Suprapubic skin (tissue), 4 donors: ENCODE measurements around the gene SLC35G2. TPM values are rescaled to one million over a fixed set of nuclear protein-coding genes. Genes with fewer than 3 reads are reported as not detected.

Experiments
- DNase-seq, 2 donors: peaks; one replicate each; pipeline ENCODE4 v3.0.0-alpha.2; 2019; ENCODE audit warnings: low spot score in 2 of 2
- H3K27ac ChIP-seq: fragments of 200-600 bp; sonication (generic); one replicate; pipeline ENCODE4 v1.5.1; 2019
- H3K27me3 ChIP-seq: fragments of 200-600 bp; sonication (generic); one replicate; pipeline ENCODE4 v1.5.1; 2019
- H3K36me3 ChIP-seq: fragments of 200-600 bp; sonication (generic); one replicate; pipeline ENCODE4 v1.5.1; 2019
- H3K4me1 ChIP-seq: fragments of 200-600 bp; sonication (generic); one replicate; pipeline ENCODE4 v1.5.1; 2019
- H3K4me3 ChIP-seq: fragments of 200-600 bp; sonication (generic); one replicate; pipeline ENCODE4 v1.5.1; 2019; ENCODE audit warnings: mild to moderate bottlenecking
- H3K9me3 ChIP-seq: fragments of 200-600 bp; sonication (generic); one replicate; pipeline ENCODE4 v1.5.1; 2019
- EP300 ChIP-seq: sonication (generic); formaldehyde crosslinking; IDR thresholded peaks from one replicate; pipeline ENCODE4 v1.6.1; 2017; ENCODE audit warnings: antibody characterized with exemption
- POLR2A ChIP-seq, 2 donors: fragments of 450-650 bp; IDR thresholded peaks; one replicate each; pipeline ENCODE4 v1.6.1; 2017; ENCODE audit warnings: antibody characterized with exemption in 2 of 2, mild to moderate bottlenecking in 2 of 2, moderate library complexity in 2 of 2
- POLR2AphosphoS5 ChIP-seq, 3 donors: sonication (generic); formaldehyde crosslinking; IDR thresholded peaks; one replicate each; pipeline ENCODE4 v1.6.1; 2017; ENCODE audit warnings: antibody characterized with exemption in 3 of 3
- WGBS: methylation state at CpG from one replicate; pipeline ENCODE4 v1.1.5; 2018; 5-methylcytosine and 5-hydroxymethylcytosine counted together
- total RNA-seq, 4 donors: library from RNA; depleted of rRNA; stranded (reverse); fragments of >200 nt; gene quantifications; one replicate each; pipeline ENCODE4 v1.1.0, GENCODE V29; 2016
- TF ChIP-seq, protein P1 (sequence below), 2 donors: fragments of 200-600 bp in 1 of 2; fragments of 450-650 bp in 1 of 2; sonication (generic) in 1 of 2; IDR thresholded peaks; one replicate each; pipeline ENCODE4 v1.5.1; 2016 to 2019; ENCODE audit warnings: antibody characterized with exemption in 2 of 2, mild to moderate bottlenecking in 1 of 2, moderate library complexity in 1 of 2

The SLC35G2 gene
- total RNA-seq, 4 donors from 2014 or later = 0.98 to 3.7 (median 1.1) TPM

- Histone ChIP-seq H3K27ac (no peak overlapping the region), H3K27me3 (no peaks in the 10 kb centered on the region), H3K4me1 (peaks cover 12% of the 10 kb centered on the region), H3K9me3 (no peaks in the 10 kb centered on the region), H3K4me3 (no peak overlapping the region), H3K36me3 (peaks cover 1% of the 10 kb centered on the region)
- DNase-seq = no peak
- 95% methylated on average over 2 of the region's 2 CpGs for WGBS
- TF ChIP-seq, protein P1, sequence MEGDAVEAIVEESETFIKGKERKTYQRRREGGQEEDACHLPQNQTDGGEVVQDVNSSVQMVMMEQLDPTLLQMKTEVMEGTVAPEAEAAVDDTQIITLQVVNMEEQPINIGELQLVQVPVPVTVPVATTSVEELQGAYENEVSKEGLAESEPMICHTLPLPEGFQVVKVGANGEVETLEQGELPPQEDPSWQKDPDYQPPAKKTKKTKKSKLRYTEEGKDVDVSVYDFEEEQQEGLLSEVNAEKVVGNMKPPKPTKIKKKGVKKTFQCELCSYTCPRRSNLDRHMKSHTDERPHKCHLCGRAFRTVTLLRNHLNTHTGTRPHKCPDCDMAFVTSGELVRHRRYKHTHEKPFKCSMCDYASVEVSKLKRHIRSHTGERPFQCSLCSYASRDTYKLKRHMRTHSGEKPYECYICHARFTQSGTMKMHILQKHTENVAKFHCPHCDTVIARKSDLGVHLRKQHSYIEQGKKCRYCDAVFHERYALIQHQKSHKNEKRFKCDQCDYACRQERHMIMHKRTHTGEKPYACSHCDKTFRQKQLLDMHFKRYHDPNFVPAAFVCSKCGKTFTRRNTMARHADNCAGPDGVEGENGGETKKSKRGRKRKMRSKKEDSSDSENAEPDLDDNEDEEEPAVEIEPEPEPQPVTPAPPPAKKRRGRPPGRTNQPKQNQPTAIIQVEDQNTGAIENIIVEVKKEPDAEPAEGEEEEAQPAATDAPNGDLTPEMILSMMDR (IDR thresholded peaks at IDR 0.05) = no peak
Measured at GRCh38 chr3:136840252-136840651, 21.3 kb downstream of the SLC35G2 start.

DNA sequence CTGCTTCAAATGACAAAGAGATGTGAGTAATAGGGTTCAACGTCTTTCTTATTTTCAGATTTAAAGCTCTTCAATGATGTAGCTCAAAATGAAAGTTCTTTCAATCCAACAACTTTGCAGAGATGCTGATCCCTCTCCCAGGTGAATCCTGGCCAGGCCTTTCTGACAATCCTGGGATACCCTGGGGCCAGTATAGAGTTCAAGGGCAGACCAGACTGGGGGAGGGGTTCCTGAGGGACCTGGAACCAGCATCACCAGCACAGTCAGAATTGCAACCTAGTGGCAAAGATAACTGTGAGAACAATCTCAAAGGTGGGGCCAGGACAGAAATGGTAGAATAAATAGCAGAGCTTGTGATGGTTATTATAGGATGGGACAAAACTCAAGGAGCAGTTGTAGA is 23.4 kb downstream of the SLC35G2 start:
- Histone ChIP-seq H3K4me3 (no peak overlapping the region), H3K27ac (no peak overlapping the region), H3K36me3 (peaks cover 5% of the 10 kb centered on the region), H3K27me3 (no peaks in the 10 kb centered on the region), H3K9me3 (no peaks in the 10 kb centered on the region), H3K4me1 (peaks cover 12% of the 10 kb centered on the region)
- WGBS = 92% methylated on average over 1 of the region's 1 CpG
- no peak for DNase-seq
- TF ChIP-seq POLR2AphosphoS5 (IDR thresholded peaks at IDR 0.05) = no peak
- TF ChIP-seq POLR2A (IDR thresholded peaks at IDR 0.05) = no peak
- TF ChIP-seq EP300 = no peak
- TF ChIP-seq, protein P1 (IDR thresholded peaks at IDR 0.05) = no peak

GRCh38 chr3:136844724-136845123 is 25.8 kb downstream of the SLC35G2 start:
- 95% methylated on average over 1 of the region's 1 CpG for whole genome bisulfite sequencing
- no peak for TF ChIP-seq EP300
- TF ChIP-seq POLR2AphosphoS5 (IDR thresholded peaks at IDR 0.05) = no peak
- no peak for TF ChIP-seq POLR2A (IDR thresholded peaks at IDR 0.05)
- TF ChIP-seq, protein P1 (IDR thresholded peaks at IDR 0.05) = no peak

DNA sequence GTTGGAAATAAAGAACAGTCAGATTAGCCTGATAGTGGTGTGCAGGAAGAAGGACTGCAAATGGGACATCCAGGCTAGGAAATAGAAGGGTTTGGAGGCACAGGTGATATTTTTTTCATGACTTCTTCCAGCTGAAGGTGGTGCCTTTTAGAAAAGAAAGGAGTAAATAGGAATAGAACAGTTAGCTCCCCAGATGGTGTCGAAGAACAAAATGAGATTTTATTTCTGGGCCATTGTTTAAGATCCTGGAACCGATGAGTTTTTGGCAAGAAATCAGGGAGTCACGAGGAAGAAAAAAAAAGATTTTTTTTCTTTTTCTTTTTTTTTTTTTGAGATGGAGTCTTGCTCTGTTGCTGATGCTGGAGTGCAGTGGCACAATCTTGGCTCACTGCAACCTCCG is 33.3 kb downstream of the SLC35G2 start:
- TF ChIP-seq EP300 (no peak), POLR2A (IDR thresholded peaks at IDR 0.05) (no peak), POLR2AphosphoS5 (IDR thresholded peaks at IDR 0.05) (no peak)
- TF ChIP-seq, protein P1 (IDR thresholded peaks at IDR 0.05) = no peak

More at GRCh38 chr3:136844724-136845123, 25.8 kb downstream of the SLC35G2 start:
- Histone ChIP-seq H3K36me3 (peaks cover 5% of the 10 kb centered on the region), H3K4me1 (peaks cover 3% of the 10 kb centered on the region), H3K27me3 (no peaks in the 10 kb centered on the region), H3K4me3 (no peak overlapping the region), H3K27ac (no peak overlapping the region), H3K9me3 (no peaks in the 10 kb centered on the region)
- DNase-seq = no peak

DNA sequence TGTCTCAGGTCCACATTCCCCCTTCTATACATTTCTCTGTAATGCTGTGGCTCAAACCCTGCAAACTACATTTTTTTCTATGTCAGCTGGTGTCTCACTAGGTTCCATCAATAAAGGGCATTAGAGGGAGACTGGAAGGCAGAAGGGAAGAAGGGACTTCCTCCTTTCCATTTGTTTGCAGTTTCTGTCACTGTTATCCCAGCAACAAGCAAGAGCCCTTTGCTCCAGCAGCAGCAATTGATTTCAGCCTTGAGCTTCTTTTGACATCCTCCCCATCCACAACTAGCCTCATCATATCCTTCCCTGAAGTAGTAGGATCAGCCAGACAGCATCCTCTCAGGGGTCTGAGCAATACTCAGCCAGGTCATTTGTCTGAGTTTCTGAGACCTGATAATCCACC is 37.7 kb downstream of the SLC35G2 start:
- Histone ChIP-seq H3K4me3 (no peak overlapping the region), H3K27ac (no peak overlapping the region), H3K4me1 (peaks cover 18% of the 10 kb centered on the region), H3K36me3 (peaks cover 9% of the 10 kb centered on the region), H3K27me3 (no peaks in the 10 kb centered on the region), H3K9me3 (no peaks in the 10 kb centered on the region)
- TF ChIP-seq, protein P1 (IDR thresholded peaks at IDR 0.05) = no peak
- TF ChIP-seq EP300 = no peak
- TF ChIP-seq POLR2A (IDR thresholded peaks at IDR 0.05) = no peak
- no peak for TF ChIP-seq POLR2AphosphoS5 (IDR thresholded peaks at IDR 0.05)
- no peak for DNase-seq

More for the DNA sequence above, 33.3 kb downstream of the SLC35G2 start:
- H3K36me3 ChIP-seq = peaks cover 9% of the 10 kb centered on the region
- H3K4me3 ChIP-seq = no peak overlapping the region
- DNase-seq = no peak
- no peaks in the 10 kb centered on the region for H3K9me3 ChIP-seq
- WGBS = 52% methylated on average over 4 of the region's 4 CpGs
- H3K27me3 ChIP-seq = no peaks in the 10 kb centered on the region
- peaks cover 9% of the 10 kb centered on the region for H3K4me1 ChIP-seq
- no peak overlapping the region for H3K27ac ChIP-seq
